ENCODE data around the gene RASIP1.
"Not testable (repeated sequence)": the region's sequence is repeated elsewhere in the genome, so short reads cannot be mapped to it uniquely, and the experiment has no call there.

Gene RASIP1

GRCh38 chr19:48728911-48729664 lies 11.3 kb downstream of the RASIP1 start:
- DNase-seq = no peak

- DNase-seq = peak; percentile 46
Measured at GRCh38 chr19:48726556-48726955, 13.9 kb downstream of the RASIP1 start.

DNA sequence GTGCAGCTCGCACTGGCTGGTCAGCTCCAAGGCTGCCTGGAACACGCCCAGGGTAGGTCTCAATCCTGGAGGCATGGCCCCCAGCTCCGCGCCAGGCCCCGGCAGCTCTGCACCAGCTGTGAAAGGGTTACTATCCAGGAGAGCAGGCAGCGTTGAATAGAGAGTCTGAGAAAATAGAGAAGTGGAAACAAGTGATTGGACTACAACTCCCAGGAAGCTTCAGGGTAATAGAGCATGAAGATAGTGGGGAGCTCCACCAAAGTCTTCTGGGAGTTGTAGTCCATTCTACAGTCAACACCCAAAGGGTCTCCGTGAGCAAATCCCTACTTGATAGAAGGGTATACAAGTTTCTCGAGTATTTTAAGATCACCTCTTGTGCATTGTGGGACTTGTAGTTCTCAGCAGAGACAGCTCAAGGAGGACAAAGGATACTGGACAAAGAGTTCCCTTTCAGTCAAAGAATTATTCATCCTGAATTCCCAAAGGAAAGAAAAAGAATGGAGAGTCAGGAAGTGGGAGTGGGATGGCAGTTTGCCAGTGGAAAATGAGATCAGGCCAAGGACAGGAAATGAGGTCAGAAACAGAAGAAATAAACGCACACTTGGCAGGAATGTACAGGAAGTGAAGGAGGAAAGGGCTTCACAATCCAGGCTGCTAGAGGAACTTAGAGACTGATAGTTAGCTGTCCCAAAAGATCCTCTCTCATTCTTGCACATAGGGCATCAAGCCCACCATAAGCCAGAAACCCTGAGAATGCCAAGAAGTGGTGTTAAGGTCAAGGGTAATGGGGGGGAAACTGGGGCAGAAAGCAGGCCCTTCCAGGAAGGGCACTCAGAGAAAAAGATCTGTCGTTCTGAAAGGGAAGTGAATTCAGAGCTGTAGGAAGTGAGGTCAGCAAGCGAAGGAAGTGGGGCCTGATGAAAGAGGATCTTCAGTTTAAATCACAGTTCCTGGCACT lies 15.3 kb downstream of the RASIP1 start:
- peak; percentile 92 for DNase-seq

DNA sequence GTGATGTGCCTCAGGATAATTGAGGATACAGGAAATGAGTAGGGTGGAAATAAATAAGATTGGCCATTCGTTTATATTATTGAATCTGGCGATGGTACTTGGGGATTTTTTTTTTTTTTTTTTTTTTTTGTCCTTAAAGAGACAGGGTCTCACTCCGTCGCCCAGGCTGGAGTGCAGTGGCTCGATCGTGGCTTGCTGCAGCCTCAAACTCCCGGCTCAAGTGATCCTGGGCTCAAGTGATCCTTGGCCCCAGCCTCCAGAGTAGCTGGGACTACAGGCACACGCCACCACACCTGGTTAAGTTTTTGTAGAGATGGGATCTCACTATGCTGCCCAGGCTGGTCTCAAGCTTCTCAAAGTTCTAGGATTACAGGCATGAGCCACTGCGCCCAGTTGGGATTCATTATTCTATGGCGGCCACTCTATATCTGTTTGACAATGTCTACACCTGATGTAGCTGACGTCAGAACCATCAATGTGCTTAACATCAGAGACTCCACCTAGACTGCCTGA lies 18.2 kb downstream of the RASIP1 start:
- no peak for DNase-seq

- peak; percentile 99 for DNase-seq
Measured at GRCh38 chr19:48720613-48721296, 19.7 kb downstream of the RASIP1 start.

- no peak for DNase-seq
Measured at GRCh38 chr19:48720251-48720612, 20.2 kb downstream of the RASIP1 start.

DNA sequence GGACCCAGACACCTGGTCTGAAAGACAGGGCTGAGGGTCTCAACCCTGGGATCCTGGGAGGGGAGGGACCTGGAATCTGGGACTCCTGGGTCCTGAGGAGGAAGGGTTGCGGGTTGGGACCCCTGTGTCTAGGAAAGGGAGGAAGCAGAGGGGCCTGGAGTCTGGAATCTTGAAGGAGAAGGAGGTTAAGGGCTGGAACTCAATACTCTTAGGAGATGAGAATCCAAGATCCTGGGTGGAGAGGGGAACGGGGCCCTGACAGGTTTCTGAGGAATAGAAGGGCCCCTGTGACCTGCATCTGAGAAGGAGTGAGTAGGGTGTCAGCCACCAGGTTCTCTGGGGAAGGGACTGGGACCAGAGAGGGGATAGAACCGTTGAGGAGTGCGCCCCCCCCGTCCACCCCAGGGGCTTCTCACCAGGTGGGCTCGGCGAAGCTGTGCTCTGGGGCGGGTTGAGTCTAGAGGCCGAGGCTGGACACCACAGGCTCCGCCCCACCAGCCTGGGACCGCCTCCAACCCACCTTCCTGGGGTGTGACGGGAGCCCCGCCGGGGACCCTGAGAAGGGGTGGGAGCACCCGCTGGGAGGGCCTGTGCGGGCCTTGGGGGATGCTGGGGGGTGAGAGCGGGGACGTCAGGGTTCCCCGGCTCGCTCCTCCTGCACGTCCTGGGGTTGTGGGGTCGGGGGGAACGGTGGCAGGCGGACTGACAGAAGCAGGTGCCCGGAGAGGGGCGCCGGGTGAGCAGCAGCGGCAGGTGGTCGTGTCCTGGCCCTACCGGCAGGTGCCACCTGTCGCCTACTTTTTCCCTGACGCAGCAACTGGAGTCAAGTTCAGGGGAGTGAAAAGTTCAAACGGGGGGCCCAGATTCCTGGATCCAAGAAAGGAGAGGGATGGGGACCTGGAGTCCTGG lies 20.9 kb downstream of the RASIP1 start, which contains the start of gene MAMSTR:
Gene MAMSTR (minus strand): TSS at position 463 of the 909 bp plus-strand sequence. CDS start 694 bp downstream, outside the sequence.
- DNase-seq = no peak

- DNase-seq = no peak
Measured at GRCh38 chr19:48718711-48719231, 21.6 kb downstream of the RASIP1 start.

DNA sequence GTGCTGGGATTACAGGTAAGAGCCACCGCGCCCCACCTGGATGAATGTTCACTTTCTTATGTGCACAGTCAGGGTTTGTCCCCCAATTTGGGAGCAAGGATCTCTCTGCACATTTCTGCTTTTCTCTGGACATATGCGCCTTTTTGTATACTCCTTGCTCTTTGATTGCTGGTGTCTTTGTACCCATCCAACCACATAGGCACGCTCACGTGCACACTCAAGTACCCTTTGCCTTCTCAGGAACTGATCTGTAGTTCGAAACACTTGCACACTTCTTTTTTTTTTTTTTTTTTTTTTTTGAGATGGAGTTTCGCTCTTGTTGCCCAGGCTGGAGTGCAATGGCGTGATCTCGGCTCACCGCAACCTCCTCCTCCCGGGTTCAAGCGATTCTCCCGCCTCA lies 22.3 kb downstream of the RASIP1 start:
- not testable (repeated sequence) for DNase-seq

DNA sequence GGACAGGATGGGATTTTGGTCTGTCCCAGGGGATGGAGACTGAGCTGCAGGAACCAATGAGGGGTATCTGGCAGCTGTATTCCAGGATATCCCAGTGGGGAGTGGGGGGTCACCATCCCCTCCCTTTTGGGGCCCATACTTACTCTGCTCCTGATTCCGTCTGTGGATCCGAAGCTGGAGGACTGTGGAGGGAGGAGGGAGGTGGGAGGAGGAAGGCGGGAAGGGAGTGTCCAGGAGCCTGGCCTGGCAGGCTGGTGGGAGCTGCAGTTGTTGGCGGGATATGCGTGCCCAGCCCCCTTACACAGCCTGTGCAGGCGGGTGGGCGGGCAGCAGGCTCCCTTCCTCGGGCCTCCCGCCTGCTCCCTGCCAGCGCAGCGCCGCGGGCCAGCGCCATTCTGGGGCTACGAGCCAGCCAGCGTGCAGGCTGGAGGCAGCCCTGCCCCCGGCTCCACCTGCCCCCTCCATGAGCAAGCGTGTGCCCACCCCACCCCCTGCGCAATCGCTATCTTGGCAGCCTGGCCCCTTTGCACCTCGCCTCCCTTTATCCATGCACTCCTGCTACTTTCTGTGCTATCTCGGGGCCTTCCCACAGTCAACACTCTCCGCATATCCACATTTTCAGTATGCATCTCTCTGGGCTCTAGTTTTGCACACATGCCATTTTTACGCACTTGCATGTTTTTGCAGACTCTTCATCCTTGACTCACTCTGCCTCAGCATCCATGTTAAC lies 23.7 kb downstream of the RASIP1 start:
- DNase-seq = peak; percentile 58

DNA sequence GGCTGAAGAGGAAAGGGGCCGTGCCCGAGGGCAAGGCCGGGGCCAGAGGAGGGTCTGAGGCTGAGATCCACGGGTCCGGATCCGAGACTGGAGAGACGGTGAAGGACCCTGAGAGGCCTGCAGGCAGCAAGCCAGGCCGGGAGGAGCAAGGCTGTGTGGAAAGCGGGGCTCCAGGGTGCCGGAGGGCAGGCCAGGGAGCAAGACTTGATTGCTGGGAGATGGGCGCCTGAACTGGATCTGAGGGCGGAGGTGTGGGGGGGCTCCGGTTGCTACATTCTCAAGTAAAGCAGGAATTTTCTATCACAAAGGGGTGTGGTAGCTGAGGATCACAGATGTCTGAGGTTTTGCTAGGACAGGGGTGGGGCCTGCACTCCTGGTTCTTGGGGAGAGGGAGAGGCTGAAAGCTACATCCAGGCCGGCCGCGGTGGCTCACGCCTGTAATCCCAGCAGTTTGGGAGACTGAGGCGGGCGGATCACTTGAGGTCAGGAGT lies 24.7 kb downstream of the RASIP1 start:
- no peak for DNase-seq

GRCh38 chr19:48714759-48715675 lies 25.4 kb downstream of the RASIP1 start:
- no peak for DNase-seq

GRCh38 chr19:48713864-48714755 lies 26.3 kb downstream of the RASIP1 start:
- peak; percentile 100 for DNase-seq

DNA sequence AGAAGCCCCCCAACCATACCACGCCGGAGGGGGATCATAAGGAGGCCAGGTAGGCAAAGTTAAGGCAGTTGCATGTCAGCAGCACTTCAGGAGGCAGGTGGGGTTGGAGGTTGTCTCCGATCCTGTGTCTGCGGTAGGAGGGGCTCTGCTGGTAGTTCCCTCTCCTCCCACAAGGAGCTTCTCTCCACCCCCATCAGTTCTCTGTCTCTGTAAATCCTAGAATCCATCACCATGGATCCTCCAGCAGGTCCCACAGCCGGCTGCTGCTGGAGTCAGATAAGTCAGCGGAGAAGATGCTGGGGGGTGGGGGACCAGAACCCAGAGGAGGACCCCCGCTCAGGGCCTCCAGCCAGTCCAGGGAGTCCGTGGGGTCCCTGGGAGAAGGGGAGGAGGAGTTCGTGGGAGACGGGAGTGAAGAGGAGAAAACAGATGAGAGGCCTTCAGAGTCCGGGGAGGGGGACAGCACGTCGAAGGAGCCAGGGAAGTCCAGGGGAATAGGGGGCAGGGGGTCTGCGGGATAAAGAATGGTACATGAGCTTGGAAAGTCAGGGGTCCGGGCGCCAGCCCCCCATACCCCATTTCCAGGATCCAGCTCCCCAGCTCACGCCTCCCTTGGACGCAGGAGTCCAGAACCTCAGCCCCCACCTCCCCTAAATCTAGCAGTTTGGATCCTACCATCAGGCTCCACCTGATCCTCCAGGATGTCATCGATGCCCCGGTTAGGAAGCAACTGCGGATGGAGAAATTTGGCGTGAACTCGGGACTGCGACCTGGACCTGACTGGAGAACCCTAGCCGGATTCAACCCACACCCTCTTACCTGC lies 27.2 kb downstream of the RASIP1 start:
- DNase-seq = peak; percentile 58

GRCh38 chr19:48711106-48711662 lies 29.2 kb downstream of the RASIP1 start:
- no peak for DNase-seq

GRCh38 chr19:48708471-48708870 lies 31.9 kb downstream of the RASIP1 start:
- DNase-seq = no peak

DNA sequence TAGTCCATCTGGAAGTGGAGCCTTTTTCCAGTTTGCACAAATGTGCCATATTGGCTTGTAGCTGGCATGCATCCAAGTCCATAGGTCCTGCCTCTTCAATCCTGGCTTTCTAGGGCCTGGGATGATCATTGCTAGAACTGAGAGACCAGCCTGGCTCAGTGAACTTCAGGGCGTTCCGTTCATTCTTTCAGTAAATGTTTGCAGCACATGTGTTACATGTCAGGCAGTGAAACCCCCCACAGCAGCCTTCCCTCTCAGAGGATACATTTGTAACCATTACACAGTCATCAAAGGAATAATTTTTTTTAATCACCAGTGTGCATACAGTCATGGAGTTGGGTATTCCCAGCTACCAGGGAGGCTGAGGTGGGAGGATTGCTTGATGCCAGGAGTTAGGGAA lies 35.0 kb downstream of the RASIP1 start:
- DNase-seq = no peak
